A673 (cell line): Measurements from ENCODE around the gene TRIM40.

Experiments
- CTCF ChIP-seq: fragments of 300-800, 200-600 bp; sonication (generic); conservative IDR thresholded peaks from 2 replicates; pipeline ENCODE4 v1.5.1; 2017; ENCODE audit warnings: low read depth, mild to moderate bottlenecking, antibody characterized with exemption, low read length, moderate library complexity, mixed read lengths
- EZH2 ChIP-seq: fragments of 200-600 bp; sonication (generic); IDR thresholded peaks from 2 replicates; pipeline ENCODE4 v1.6.1; 2017; ENCODE audit warnings: borderline replicate concordance, low read depth, mild to moderate bottlenecking, mixed read lengths, antibody characterized with exemption, low read length; ENCODE audit not compliant: poor library complexity, severe bottlenecking

- TF ChIP-seq CTCF (no peak), EZH2 (no peak)
These were observed 50.0 kb downstream of the TRIM40 start for GRCh38 chr6:30185846-30186484.
